IMR-90 (cell line): Measurements from ENCODE around the gene UST. TPM values are rescaled to one million over a fixed set of nuclear protein-coding genes. Genes with fewer than 3 reads are reported as not detected.
A peak's percentile ranks its signal among the peaks of the same experiment; 100 is the strongest.

Source experiments
- ATAC-seq: fragments of 200-7000 bp; cut with Tn5 transposase; 2 replicates; pipeline ENCODE4 v1.9.1; 2020; ENCODE audit warnings: low read depth, mild to moderate bottlenecking, moderate library complexity
- BruUV-seq: library from RNA; stranded (reverse); fragments of 400-500 nt; replicated peaks from 2 replicates; lab custom pipeline; 2021; lab: Mats Ljungman, UMichigan
- CTCF ChIA-PET: fragments of 300-600 bp; formaldehyde crosslinking; extraction: SDS; loops from one replicate; lab custom pipeline; 2021; ENCODE audit warnings: antibody characterized with exemption; lab: Yijun Ruan, JAX
- POLR2A ChIA-PET: fragments of 300-600 bp; sonication (Branson Sonifier 250); formaldehyde crosslinking; loops from one replicate; lab custom pipeline; 2022; ENCODE audit warnings: antibody characterized with exemption; ENCODE audit not compliant: unreplicated experiment; lab: Charles Lee
- DNase-seq: peaks from one replicate; pipeline ENCODE4 v3.0.0; 2013
- H2AFZ ChIP-seq: replicated peaks from 2 replicates; pipeline ENCODE3; 2013; ENCODE audit warnings: low read length, mild to moderate bottlenecking; ENCODE audit not compliant: poor library complexity
- H2AK5ac ChIP-seq: 2 replicates; pipeline ENCODE4 v1.6.1; 2013; ENCODE audit warnings: low read depth, low read length, inconsistent platforms
- H2AK9ac ChIP-seq: replicated peaks from 2 replicates; pipeline ENCODE3; 2013; ENCODE audit warnings: mild to moderate bottlenecking, low read depth, low read length, moderate library complexity; ENCODE audit not compliant: poor library complexity
- H2BK120ac ChIP-seq: 2 replicates; pipeline ENCODE4 v1.6.1; 2013; ENCODE audit warnings: low read depth, low read length, inconsistent platforms
- H2BK15ac ChIP-seq: 3 replicates; pipeline ENCODE4 v1.6.1; 2013; ENCODE audit warnings: low read depth, low read length, inconsistent platforms
- H2BK20ac ChIP-seq: 2 replicates; pipeline ENCODE4 v1.6.1; 2013; ENCODE audit warnings: low read depth, mild to moderate bottlenecking, inconsistent platforms, low read length, moderate library complexity
- H2BK5ac ChIP-seq: 2 replicates; pipeline ENCODE4 v1.6.1; 2013; ENCODE audit warnings: mild to moderate bottlenecking, low read depth, low read length, inconsistent platforms; ENCODE audit not compliant: poor library complexity, severe bottlenecking
- H3K14ac ChIP-seq: replicated peaks from 2 replicates; pipeline ENCODE4 v1.6.1; 2013; ENCODE audit warnings: low read depth, low read length, inconsistent platforms
- H3K18ac ChIP-seq: 2 replicates; pipeline ENCODE4 v1.6.1; 2013; ENCODE audit warnings: low read depth, low read length, control low read depth
- H3K23ac ChIP-seq: 2 replicates; pipeline ENCODE4 v1.6.1; 2013; ENCODE audit warnings: low read depth, low read length, inconsistent platforms
- H3K27ac ChIP-seq: 2 replicates; pipeline ENCODE4 v1.5.1; 2013; ENCODE audit warnings: mild to moderate bottlenecking, control low read depth, low read length; ENCODE audit not compliant: insufficient read depth
- H3K27me3 ChIP-seq: 2 replicates; pipeline ENCODE4 v1.6.1; 2013; ENCODE audit warnings: low read length; ENCODE audit not compliant: control insufficient read depth, insufficient read depth
- H3K36me3 ChIP-seq: 2 replicates; pipeline ENCODE4 v1.6.1; 2013; ENCODE audit warnings: low read length, mixed read lengths; ENCODE audit not compliant: control insufficient read depth, insufficient read depth
- H3K4ac ChIP-seq: 2 replicates; pipeline ENCODE4 v1.6.1; 2013; ENCODE audit warnings: low read depth, low read length, inconsistent platforms
- H3K4me1 ChIP-seq: 2 replicates; pipeline ENCODE4 v1.6.1; 2013; ENCODE audit warnings: low read length, mixed read lengths; ENCODE audit not compliant: control insufficient read depth, insufficient read depth
- H3K4me2 ChIP-seq: 2 replicates; pipeline ENCODE4 v1.6.1; 2013; ENCODE audit warnings: low read depth, mild to moderate bottlenecking, control low read depth, low read length, moderate library complexity
- H3K4me3 ChIP-seq: 2 replicates; pipeline ENCODE4 v1.5.1; 2013; ENCODE audit warnings: low read depth, mild to moderate bottlenecking, control low read depth, low read length, moderate library complexity; ENCODE audit not compliant: insufficient read depth
- H3K56ac ChIP-seq: 2 replicates; pipeline ENCODE4 v1.6.1; 2013; ENCODE audit warnings: low read length, inconsistent platforms; ENCODE audit not compliant: insufficient read depth; ENCODE audit errors: extremely low read depth
- H3K79me1 ChIP-seq, 2 experiments: 2 replicates each; pipeline ENCODE4 v1.6.1; 2013; ENCODE audit warnings: low read length in 2 of 2, inconsistent platforms in 1 of 2, low read depth in 1 of 2
- H3K9ac ChIP-seq: 2 replicates; pipeline ENCODE4 v1.6.1; 2013; ENCODE audit warnings: low read depth, low read length, control low read depth
- H3K9me1 ChIP-seq: 2 replicates; pipeline ENCODE4 v1.6.1; 2013; ENCODE audit warnings: low read length, inconsistent platforms; ENCODE audit not compliant: insufficient read depth
- H3K9me3 ChIP-seq: 2 replicates; pipeline ENCODE4 v1.6.1; 2013; ENCODE audit warnings: low read length; ENCODE audit not compliant: control insufficient read depth, insufficient read depth
- H4K20me1 ChIP-seq: 2 replicates; pipeline ENCODE4 v1.6.1; 2013; ENCODE audit warnings: low read length, inconsistent platforms; ENCODE audit not compliant: insufficient read depth
- H4K5ac ChIP-seq: 2 replicates; pipeline ENCODE4 v1.6.1; 2013; ENCODE audit warnings: mild to moderate bottlenecking, low read depth, low read length, control low read depth
- H4K8ac ChIP-seq, 2 experiments: 2 replicates each; pipeline ENCODE4 v1.6.1; 2013; ENCODE audit warnings: low read depth in 2 of 2, low read length in 2 of 2, control low read depth in 1 of 2, inconsistent platforms in 1 of 2
- H4K91ac ChIP-seq: 2 replicates; pipeline ENCODE4 v1.6.1; 2013; ENCODE audit warnings: low read depth, low read length, inconsistent platforms; ENCODE audit not compliant: insufficient read depth
- BHLHE40 ChIP-seq: fragments of 150-350 bp; IDR thresholded peaks from 2 replicates; pipeline ENCODE4 v1.6.1; 2016; ENCODE audit warnings: mild to moderate bottlenecking, low read depth, low read length
- CEBPB ChIP-seq: IDR thresholded peaks from 2 replicates; pipeline ENCODE4 v1.6.1; 2012; ENCODE audit warnings: low read depth, low read length, improper control_type of control experiment
- CHD1 ChIP-seq: IDR thresholded peaks from 2 replicates; pipeline ENCODE4 v1.6.1; 2012; ENCODE audit warnings: low read depth, low read length, improper control_type of control experiment
- CTCF ChIP-seq: conservative IDR thresholded peaks from 2 replicates; pipeline ENCODE4 v1.5.1; 2012; ENCODE audit warnings: mild to moderate bottlenecking, low read depth, low read length, improper control_type of control experiment
- ELK1 ChIP-seq: fragments of 150-350 bp; IDR thresholded peaks from 2 replicates; pipeline ENCODE4 v1.6.1; 2016; ENCODE audit warnings: low read depth, mild to moderate bottlenecking, low read length, moderate library complexity, borderline replicate concordance
- MAFK ChIP-seq: IDR thresholded peaks from 2 replicates; pipeline ENCODE4 v1.6.1; 2012; ENCODE audit warnings: low read depth, low read length, improper control_type of control experiment
- MXI1 ChIP-seq: IDR thresholded peaks from 2 replicates; pipeline ENCODE4 v1.6.1; 2012; ENCODE audit warnings: low read depth, mild to moderate bottlenecking, low read length, moderate library complexity, borderline replicate concordance
- NFE2L2 ChIP-seq: fragments of 150-350 bp; IDR thresholded peaks from 2 replicates; pipeline ENCODE4 v1.6.1; 2016; ENCODE audit warnings: low read depth, mild to moderate bottlenecking, low read length
- POLR2A ChIP-seq: IDR thresholded peaks from 2 replicates; pipeline ENCODE4 v1.6.1; 2012; ENCODE audit warnings: mild to moderate bottlenecking, low read depth, low read length
- RAD21 ChIP-seq: IDR thresholded peaks from 2 replicates; pipeline ENCODE4 v1.6.1; 2012; ENCODE audit warnings: low read length, improper control_type of control experiment
- RCOR1 ChIP-seq: IDR thresholded peaks from 2 replicates; pipeline ENCODE4 v1.6.1; 2012; ENCODE audit warnings: mild to moderate bottlenecking, low read length, improper control_type of control experiment; ENCODE audit not compliant: insufficient replicate concordance
- RFX5 ChIP-seq: IDR thresholded peaks from 2 replicates; pipeline ENCODE4 v1.8.0; 2012; ENCODE audit warnings: low read depth, mild to moderate bottlenecking, low read length, moderate library complexity
- SMC3 ChIP-seq: fragments of 150-350 bp; IDR thresholded peaks from 2 replicates; pipeline ENCODE4 v1.6.1; 2016; ENCODE audit warnings: low read depth, mild to moderate bottlenecking, antibody characterized with exemption, low read length, moderate library complexity
- USF2 ChIP-seq: fragments of 150-350 bp; IDR thresholded peaks from 2 replicates; pipeline ENCODE4 v1.6.1; 2017; ENCODE audit warnings: mild to moderate bottlenecking, antibody characterized with exemption, low read length, low read depth
- WGBS, 2 experiments: methylation state at CpG; one replicate each; pipeline versions ENCODE4 v1.1.5 to v1.1.7; 2013; ENCODE audit warnings: missing lambda C conversion rate in 2 of 2; ENCODE audit not compliant: insufficient read length in 1 of 2; ENCODE audit errors: extremely low coverage in 2 of 2; 5-methylcytosine and 5-hydroxymethylcytosine counted together
- dilution Hi-C: fragments of 300-500 bp; cut with HindIII; formaldehyde crosslinking; loops from one replicate; pipeline ENCODE4 v1.14.3; 2018; ENCODE audit warnings: low sequenced_read_pairs; ENCODE audit not compliant: unreplicated experiment
- in situ Hi-C: fragments of 300-500 bp; cut with MboI; formaldehyde crosslinking; loops from 3 replicates; pipeline ENCODE4 v1.14.3; 2019; ENCODE audit warnings: low sequenced_read_pairs, inconsistent platforms, mixed read lengths
- intact Hi-C: fragments of 100-400 bp; cut with micrococcal nuclease; formaldehyde crosslinking; loops from 2 replicates; pipeline ENCODE4 v1.10.0; 2022
- polyA plus RNA-seq, 3 experiments: library from polyadenylated mRNA; depleted of rRNA; stranded (reverse); fragments of >200 nt; gene quantifications; 2 replicates each; pipeline ENCODE4 v1.2.3, GENCODE V29; 2012; ENCODE audit warnings: low replicate concordance in 1 of 3
- total RNA-seq: library from RNA; depleted of rRNA; stranded (reverse); fragments of >200 nt; gene quantifications from 2 replicates; pipeline ENCODE4 v1.2.3, GENCODE V29; 2012

Gene UST
- total and polyA plus RNA-seq, 2 of the 4 experiments (the other 2 are of a cell fraction): 7.7 to 13.8 TPM

GRCh38 chr6:148885136-148885865 lies 138.5 kb downstream of the UST start:
- ATAC-seq (peak; percentile 81), DNase-seq (peak; percentile 91)
- Histone ChIP-seq H2BK15ac (0 out of 3 replicates have a peak overlapping the region, but pooled peaks have one; percentile 69), H2AK5ac (no peak overlapping the region), H4K20me1 (peaks cover 20% of the 10 kb centered on the region), H3K79me1 (peaks cover 3 to 16% of the 10 kb centered on the region in 2 experiments; a peak in 3 of 4 replicates), H3K4me1 (peaks cover 11% of the 10 kb centered on the region), H3K27ac (no peak overlapping the region), H3K14ac (peak overlapping the region; percentile 71; the same call in 1 of the 2 replicates), H3K4ac (peak overlapping the region; percentile 62; the same call in 1 of the 2 replicates), H4K5ac (no peak overlapping the region), H3K4me3 (no peak overlapping the region), H4K8ac (no peak overlapping the region), H4K91ac (no peak overlapping the region), H2AK9ac (no peak overlapping the region), H3K27me3 (no peaks in the 10 kb centered on the region), H2BK5ac (peak overlapping the region; percentile 12), H3K56ac (no peak overlapping the region), H3K4me2 (peak overlapping the region; percentile 60), H2BK120ac (peak overlapping the region; percentile 77; the same call in 1 of the 2 replicates), H2BK20ac (peak overlapping the region; percentile 63; the same call in 1 of the 2 replicates), H3K9me1 (peaks cover 16% of the 10 kb centered on the region), H3K23ac (peak overlapping the region; percentile 17; the same call in 1 of the 2 replicates), H3K9ac (no peak overlapping the region), H3K36me3 (no peaks in the 10 kb centered on the region), H3K9me3 (no peaks in the 10 kb centered on the region), H2AFZ (no peak overlapping the region), H3K18ac (no peak overlapping the region)
- intact Hi-C loops (loop anchor here (5.0 kb wide), 1 partner anchor 52 kb away; no protein-coding TSS in a partner anchor), in situ Hi-C loops (no loop called here), dilution Hi-C loops (no loop called here)
- ChIA-PET CTCF (interaction anchor here (0.6 to 1.1 kb wide), 2 partner anchors 9 to 307 kb away, joined by 3 read pairs; no protein-coding TSS in a partner anchor), POLR2A (interaction anchor here (0.5 kb wide), 1 partner anchor 182 kb away, joined by 4 read pairs; no protein-coding TSS in a partner anchor)
- WGBS, 2 experiments: 60% methylated on average over 2 of the region's 6 CpGs; no CpG with 5 or more reads in 1 of the 2 experiments
- BruUV-seq: no TSS peak
- TF ChIP-seq RFX5 (no peak), USF2 (no peak), CTCF (no peak), NFE2L2 (no peak), CHD1 (no peak), CEBPB (no peak), ELK1 (no peak), RAD21 (no peak), MXI1 (no peak), BHLHE40 (0 out of 2 replicates have a peak, but pooled peaks have one; percentile 5), MAFK (no peak), SMC3 (no peak), RCOR1 (no peak), POLR2A (no peak)
